ENCODE measurements around the gene TMEM185B. TPM values are rescaled to one million over a fixed set of nuclear protein-coding genes. Genes with fewer than 3 reads are reported as not detected.

TMEM185B gene
- total and polyA plus RNA-seq, 2 of the 4 experiments (the other 2 are of a cell fraction) = 17.7 to 26.1 TPM

GRCh38 chr2:120256651-120257000, 33.4 kb upstream of the TMEM185B start:
- no CpG with 5 or more reads among the region's 1 CpG for WGBS, 2 experiments (ENCODE audit: extremely low coverage in 2 of 2, insufficient read length in 1 of 2)
- BruUV-seq (replicated peaks) = no TSS peak
- intact Hi-C loops (cut with micrococcal nuclease) = no loop called here

More at GRCh38 chr2:120256651-120257000, 33.4 kb upstream of the TMEM185B start:
- H4K5ac ChIP-seq (ENCODE audit: low read depth, low read length) = no peak overlapping the region
- H2AK5ac ChIP-seq (ENCODE audit: low read depth, low read length) = no peak overlapping the region
- ChIA-PET CTCF (interaction anchor here (0.5 to 0.9 kb wide), 3 partner anchors 32 to 1432 kb away, joined by 3 to 6 read pairs (median 5); no protein-coding TSS in a partner anchor), POLR2A (ENCODE audit: unreplicated experiment) (no interaction called here)
- ATAC-seq (ENCODE audit: low read depth) = no peak
- H3K4me3 ChIP-seq (ENCODE audit: insufficient read depth, low read depth, low read length) = no peak overlapping the region
- peaks cover 18 to 67% of the 10 kb centered on the region in 2 experiments for H3K79me1 ChIP-seq (ENCODE audit: low read depth in 1 of 2, low read length in 2 of 2)
- H3K9me1 ChIP-seq (ENCODE audit: insufficient read depth, low read length) = 0 out of 2 replicates have a peak, but pooled peaks cover 16% of the 10 kb centered on the region
- no peak overlapping the region for H3K14ac ChIP-seq (replicated peaks; ENCODE audit: low read depth, low read length)
- no peak overlapping the region for H3K18ac ChIP-seq (ENCODE audit: low read depth, low read length)
- no peak overlapping the region for H3K27ac ChIP-seq (ENCODE audit: insufficient read depth, low read length)
- DNase-seq = no peak
- no peak overlapping the region for H2BK20ac ChIP-seq (ENCODE audit: low read depth, low read length)
- no peak overlapping the region for H3K4me2 ChIP-seq (ENCODE audit: low read depth, low read length)
- H3K4ac ChIP-seq (ENCODE audit: low read depth, low read length) = no peak overlapping the region
- H3K23ac ChIP-seq (ENCODE audit: low read depth, low read length) = no peak overlapping the region
- no peak overlapping the region for H2BK5ac ChIP-seq (ENCODE audit: low read depth, low read length, poor library complexity, severe bottlenecking)
- H3K9ac ChIP-seq (ENCODE audit: low read depth, low read length) = no peak overlapping the region
- no peak overlapping the region for H2BK120ac ChIP-seq (ENCODE audit: low read depth, low read length)
- H2BK15ac ChIP-seq (ENCODE audit: low read depth, low read length) = no peak overlapping the region
- H4K8ac ChIP-seq (ENCODE audit: low read depth in 2 of 2, low read length in 2 of 2) = no peak overlapping the region
- H2AK9ac ChIP-seq (replicated peaks; ENCODE audit: low read depth, low read length, poor library complexity) = no peak overlapping the region
- no peaks in the 10 kb centered on the region for H3K27me3 ChIP-seq (ENCODE audit: control insufficient read depth, insufficient read depth, low read length)
- H3K9me3 ChIP-seq (ENCODE audit: control insufficient read depth, insufficient read depth, low read length) = peaks cover 5% of the 10 kb centered on the region
- H2AFZ ChIP-seq (replicated peaks; ENCODE audit: low read length, poor library complexity) = no peak overlapping the region
- no peak overlapping the region for H4K91ac ChIP-seq (ENCODE audit: insufficient read depth, low read depth, low read length)
- H3K56ac ChIP-seq (ENCODE audit: extremely low read depth, insufficient read depth, low read length) = no peak overlapping the region
- dilution Hi-C loops (cut with HindIII; ENCODE audit: low sequenced_read_pairs, unreplicated experiment) (no loop called here), in situ Hi-C loops (cut with MboI; ENCODE audit: low sequenced_read_pairs) (no loop called here)
- H3K36me3 ChIP-seq (ENCODE audit: control insufficient read depth, insufficient read depth, low read length) = no peaks in the 10 kb centered on the region
- H4K20me1 ChIP-seq (ENCODE audit: insufficient read depth, low read length) = peaks cover 56% of the 10 kb centered on the region
- H3K4me1 ChIP-seq (ENCODE audit: control insufficient read depth, insufficient read depth, low read length) = peaks cover 5% of the 10 kb centered on the region; the same call in 1 of the 2 replicates
- TF ChIP-seq SMC3 (IDR thresholded peaks at IDR 0.05; ENCODE audit: low read depth, low read length) (no peak), NFE2L2 (IDR thresholded peaks at IDR 0.05; ENCODE audit: low read depth, low read length) (no peak), CTCF (conservative IDR thresholded peaks at IDR 0.05; ENCODE audit: low read depth, low read length) (no peak), RFX5 (IDR thresholded peaks at IDR 0.05; ENCODE audit: low read depth, low read length) (no peak), MAFK (IDR thresholded peaks at IDR 0.05; ENCODE audit: low read depth, low read length) (no peak), FOS (IDR thresholded peaks at IDR 0.05; ENCODE audit: low read depth, low read length) (no peak), RAD21 (IDR thresholded peaks at IDR 0.05; ENCODE audit: low read length) (no peak), BHLHE40 (IDR thresholded peaks at IDR 0.05; ENCODE audit: low read depth, low read length) (no peak), USF2 (IDR thresholded peaks at IDR 0.05; ENCODE audit: low read depth, low read length) (no peak), MAZ (IDR thresholded peaks at IDR 0.05; ENCODE audit: borderline replicate concordance, low read depth, low read length) (no peak)

All from IMR-90 (cell line).